GM12892 (cell line): ENCODE results near the gene EDC4.
"Not testable (repeated sequence)": the region's sequence is repeated elsewhere in the genome, so short reads cannot be mapped to it uniquely, and the experiment has no call there.

ENCODE experiments used
- DNase-seq: peaks from one replicate; pipeline ENCODE4 v3.0.0; 2011; ENCODE audit not compliant: insufficient read length
- FAIRE-seq: peaks from 2 replicates; lab custom pipeline; 2011; peaks lifted over from hg19 to GRCh38; lab: Jason Lieb, UNC
- POLR2A ChIP-seq: IDR thresholded peaks from 2 replicates; pipeline ENCODE4 v1.6.1; 2011; ENCODE audit warnings: low read depth, low read length, control low read depth
- POLR2AphosphoS5 ChIP-seq: IDR thresholded peaks from 2 replicates; pipeline ENCODE4 v1.6.1; 2011; ENCODE audit warnings: low read depth, low read length, control low read depth
- TAF1 ChIP-seq: IDR thresholded peaks from 2 replicates; pipeline ENCODE4 v1.6.1; 2011; ENCODE audit warnings: low read depth, mild to moderate bottlenecking, control low read depth, low read length, borderline replicate concordance

The EDC4 gene

DNA sequence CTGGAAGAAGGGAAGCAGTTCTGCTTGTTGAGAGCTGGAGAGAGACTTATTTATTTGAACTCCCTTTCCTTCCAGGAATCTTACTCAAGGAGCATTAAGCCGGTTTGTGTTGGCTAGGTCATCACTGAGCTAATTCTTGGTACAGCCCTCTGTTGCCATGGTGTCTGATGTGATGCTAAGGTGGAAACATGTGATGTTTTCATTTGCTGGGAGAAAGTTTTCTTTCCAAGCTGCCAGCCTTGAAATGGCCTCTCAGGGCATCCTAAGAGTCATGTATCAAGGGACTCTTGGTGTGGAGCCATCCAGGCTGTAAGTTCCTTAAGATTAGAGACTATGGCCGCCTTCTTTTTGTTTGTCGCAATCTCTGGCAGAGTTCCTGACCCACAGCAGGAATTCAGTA, 24.4 kb downstream of the EDC4 start:
- FAIRE-seq: no peak
- no peak for DNase-seq
- TF ChIP-seq POLR2AphosphoS5: no peak
- TF ChIP-seq TAF1: no peak
- TF ChIP-seq POLR2A: no peak

- TF ChIP-seq TAF1 (no peak), POLR2AphosphoS5 (no peak), POLR2A (no peak)
- DNase-seq (no peak), FAIRE-seq (no peak)
These were observed 28.9 kb downstream of the EDC4 start for GRCh38 chr16:67901734-67902133.

- FAIRE-seq (no peak), DNase-seq (no peak)
- TF ChIP-seq POLR2AphosphoS5: no peak
- no peak for TF ChIP-seq TAF1
- TF ChIP-seq POLR2A: no peak
These were observed 30.0 kb downstream of the EDC4 start for GRCh38 chr16:67902831-67903230.

DNA sequence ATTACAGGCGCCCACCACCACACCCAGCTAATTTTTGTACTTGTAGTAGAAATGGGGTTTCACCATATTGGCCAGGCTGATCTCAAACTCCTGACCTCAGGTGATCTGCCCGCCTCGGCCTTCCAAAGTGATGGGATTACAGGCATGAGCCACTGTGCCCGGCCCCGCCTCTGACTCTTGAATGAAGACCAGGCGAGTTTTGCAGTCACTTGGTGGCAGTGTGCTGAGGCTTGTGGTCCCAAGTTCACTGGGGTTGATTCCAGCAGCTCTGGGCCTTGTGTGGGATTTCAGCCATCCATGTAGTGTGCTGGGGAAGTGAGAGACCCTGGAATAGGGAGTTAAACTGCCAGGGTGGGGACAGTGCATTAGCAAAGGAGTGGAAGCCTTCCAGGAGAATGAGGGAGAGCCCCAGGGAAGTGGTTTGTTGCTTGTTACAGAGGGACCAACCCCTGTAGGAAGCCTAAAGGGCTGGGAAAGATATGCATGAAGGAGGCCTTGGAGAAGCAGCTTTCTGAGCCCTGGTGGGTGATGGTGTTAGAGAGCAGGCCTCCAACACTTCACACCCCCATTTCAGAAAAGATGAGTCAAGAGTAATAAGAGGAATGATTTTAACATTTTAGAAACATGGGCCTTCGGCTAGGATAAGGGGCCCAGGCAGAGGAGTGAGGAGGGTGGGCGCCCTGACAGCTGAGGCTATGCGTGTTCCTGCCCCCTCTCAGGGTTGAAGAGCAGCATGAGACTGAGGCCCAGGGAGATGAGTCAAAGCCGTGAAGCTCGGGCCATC, 34.7 kb downstream of the EDC4 start:
- no peak for TF ChIP-seq POLR2AphosphoS5
- no peak for TF ChIP-seq POLR2A
- no peak for TF ChIP-seq TAF1
- DNase-seq (no peak), FAIRE-seq (no peak)

GRCh38 chr16:67909056-67909742, 36.3 kb downstream of the EDC4 start:
- TF ChIP-seq POLR2A: no peak
- TF ChIP-seq POLR2AphosphoS5: no peak
- TF ChIP-seq TAF1: no peak
- DNase-seq: no peak
- FAIRE-seq: no peak

- TF ChIP-seq POLR2AphosphoS5: no peak
- no peak for TF ChIP-seq POLR2A
- no peak for TF ChIP-seq TAF1
- DNase-seq: no peak
- FAIRE-seq: no peak
These were observed 37.3 kb downstream of the EDC4 start for GRCh38 chr16:67910158-67910557.

DNA sequence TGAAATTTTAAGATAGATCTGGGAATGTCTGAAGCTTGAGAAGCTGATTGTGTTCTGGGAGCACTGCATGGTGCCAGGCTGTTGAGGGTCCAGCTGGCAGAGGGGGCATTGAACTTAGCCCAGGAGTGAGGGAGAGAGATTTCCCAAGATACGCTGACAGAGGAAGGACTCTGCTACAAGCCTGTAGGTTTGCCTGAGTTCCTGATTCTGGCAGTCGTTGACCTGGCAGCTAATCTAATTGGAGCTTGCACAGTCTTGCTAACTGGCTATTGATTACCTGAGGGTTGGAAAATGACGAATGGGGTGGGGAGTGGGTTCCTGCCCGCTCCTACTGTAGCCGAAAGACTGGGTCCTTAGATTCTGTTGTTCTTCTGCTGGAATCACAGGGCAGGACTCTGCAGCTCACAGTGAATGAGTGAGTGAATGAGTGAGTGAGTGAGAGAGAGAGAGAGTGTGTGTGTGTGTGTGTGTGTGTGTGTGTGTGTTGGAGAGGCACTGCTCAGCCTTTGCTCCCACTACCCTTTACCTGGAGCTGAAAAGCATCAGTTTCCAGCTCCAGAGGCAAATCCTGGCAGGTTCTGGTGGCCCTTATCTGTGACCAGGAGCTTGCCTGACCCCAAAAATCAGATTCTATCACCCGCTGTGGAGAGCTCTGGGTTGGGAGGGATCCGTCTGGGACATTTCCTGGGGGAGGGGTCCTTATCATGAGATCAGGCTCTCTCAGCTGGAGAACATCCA, 42.1 kb downstream of the EDC4 start:
- no peak for FAIRE-seq
- TF ChIP-seq POLR2A (no peak), TAF1 (no peak), POLR2AphosphoS5 (no peak)
- DNase-seq: no peak

GRCh38 chr16:67915496-67915769, 42.6 kb downstream of the EDC4 start:
- not testable (repeated sequence) for DNase-seq, FAIRE-seq

DNA sequence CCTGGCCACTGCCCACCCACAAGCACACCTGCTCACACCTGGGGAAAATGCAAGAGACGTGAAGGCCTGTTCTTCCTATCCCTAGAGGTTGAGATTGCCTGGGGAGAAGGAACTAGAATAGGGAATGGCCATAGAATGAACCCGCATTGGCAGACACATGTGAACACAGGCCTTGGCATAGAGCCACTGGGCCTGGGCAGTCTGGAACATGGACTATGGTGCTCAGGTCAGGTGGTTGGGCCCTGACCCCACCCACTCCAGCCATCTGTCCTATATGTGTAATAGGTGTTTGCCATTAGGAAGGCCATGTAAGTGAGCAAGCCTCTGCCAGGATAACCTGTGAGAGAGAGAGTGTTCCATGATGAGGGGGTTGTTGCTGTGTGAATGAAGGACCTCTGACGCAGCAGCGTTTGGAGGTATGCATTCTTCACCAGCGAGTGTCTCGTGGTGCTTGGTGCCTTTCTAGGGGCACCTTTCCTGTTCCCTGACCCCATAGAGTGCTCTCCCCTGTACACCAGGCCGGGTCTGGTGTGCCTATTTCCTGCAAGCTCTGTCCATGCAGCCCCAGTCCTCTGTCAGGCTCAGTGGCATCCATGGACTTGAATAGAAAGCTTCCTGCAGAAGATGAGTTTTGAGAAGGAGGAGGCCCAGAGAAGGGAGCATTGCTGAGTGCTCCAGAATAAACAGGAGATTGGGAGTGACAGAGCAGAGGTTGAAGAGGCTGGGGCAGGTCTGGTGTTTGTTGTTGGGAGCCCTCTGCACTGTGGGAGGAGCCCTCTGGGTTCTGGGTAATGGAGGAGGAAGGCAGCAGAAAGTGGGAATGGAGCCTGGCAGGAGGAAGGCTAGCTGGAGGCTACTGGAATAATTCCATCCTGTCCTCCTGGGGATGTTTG, 43.2 kb downstream of the EDC4 start:
- no peak for DNase-seq
- no peak for TF ChIP-seq POLR2A
- no peak for TF ChIP-seq TAF1
- no peak for FAIRE-seq

- no peak for FAIRE-seq
- TF ChIP-seq POLR2AphosphoS5 (no peak), POLR2A (no peak), TAF1 (no peak)
- DNase-seq: no peak
These were observed 44.4 kb downstream of the EDC4 start for GRCh38 chr16:67917140-67917851.
